ENCODE data around the gene SMAD3.
"Not testable (repeated sequence)": the region's sequence is repeated elsewhere in the genome, so short reads cannot be mapped to it uniquely, and the experiment has no call there.

The SMAD3 gene

DNA sequence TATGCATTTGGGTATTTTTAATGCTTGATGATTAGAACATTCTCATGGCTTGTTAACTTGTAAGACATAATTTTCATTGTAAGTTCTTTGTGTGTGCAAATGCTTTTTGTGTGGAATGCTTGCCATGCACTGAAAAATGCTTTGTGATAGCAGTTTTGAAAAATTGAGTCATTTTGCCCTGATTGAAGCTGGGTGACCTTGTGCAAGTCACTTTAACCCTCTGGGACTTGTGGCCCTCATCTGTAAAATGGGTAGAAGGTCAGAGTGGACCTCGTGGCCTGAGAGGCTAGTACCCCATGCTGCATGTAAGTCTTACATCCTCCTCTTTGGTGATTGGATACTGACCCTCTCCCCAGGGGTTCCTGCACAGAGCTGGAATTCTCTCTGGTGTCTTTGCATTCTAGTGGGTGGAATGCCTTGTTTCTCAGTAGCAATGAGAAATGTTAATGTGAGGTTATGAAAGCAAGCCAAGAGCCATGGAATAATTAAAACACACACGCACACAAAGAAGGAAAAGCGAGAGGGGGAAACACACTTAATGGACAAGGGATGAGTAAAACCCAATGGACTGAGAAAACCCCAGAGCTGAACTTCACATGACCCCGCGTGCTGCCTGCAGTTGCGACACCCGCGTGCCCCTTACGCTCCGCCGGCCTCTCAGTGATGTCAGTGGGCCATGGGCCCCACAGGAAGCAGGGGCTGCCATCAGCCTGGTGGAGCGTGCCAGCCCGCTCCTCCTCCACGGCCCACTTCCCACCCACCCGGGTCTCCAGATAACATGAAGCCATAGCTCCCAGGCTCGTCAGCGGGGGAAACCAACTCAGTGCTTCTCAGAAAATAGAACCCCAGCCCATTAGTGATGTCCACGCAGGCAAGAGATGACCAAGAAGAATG, 44.0 kb downstream of the SMAD3 start:
- no peak for DNase-seq (ENCODE audit: low read depth in 2 of 2)

- DNase-seq (ENCODE audit: low read depth in 2 of 2), result no peak
Observed at GRCh38 chr15:67110361-67110781, 45.0 kb downstream of the SMAD3 start.

GRCh38 chr15:67110958-67111864, 45.8 kb downstream of the SMAD3 start:
- no peak for DNase-seq (ENCODE audit: low read depth in 2 of 2)

GRCh38 chr15:67114046-67114445, 48.6 kb downstream of the SMAD3 start:
- no peak for DNase-seq (ENCODE audit: low read depth in 2 of 2)

DNA sequence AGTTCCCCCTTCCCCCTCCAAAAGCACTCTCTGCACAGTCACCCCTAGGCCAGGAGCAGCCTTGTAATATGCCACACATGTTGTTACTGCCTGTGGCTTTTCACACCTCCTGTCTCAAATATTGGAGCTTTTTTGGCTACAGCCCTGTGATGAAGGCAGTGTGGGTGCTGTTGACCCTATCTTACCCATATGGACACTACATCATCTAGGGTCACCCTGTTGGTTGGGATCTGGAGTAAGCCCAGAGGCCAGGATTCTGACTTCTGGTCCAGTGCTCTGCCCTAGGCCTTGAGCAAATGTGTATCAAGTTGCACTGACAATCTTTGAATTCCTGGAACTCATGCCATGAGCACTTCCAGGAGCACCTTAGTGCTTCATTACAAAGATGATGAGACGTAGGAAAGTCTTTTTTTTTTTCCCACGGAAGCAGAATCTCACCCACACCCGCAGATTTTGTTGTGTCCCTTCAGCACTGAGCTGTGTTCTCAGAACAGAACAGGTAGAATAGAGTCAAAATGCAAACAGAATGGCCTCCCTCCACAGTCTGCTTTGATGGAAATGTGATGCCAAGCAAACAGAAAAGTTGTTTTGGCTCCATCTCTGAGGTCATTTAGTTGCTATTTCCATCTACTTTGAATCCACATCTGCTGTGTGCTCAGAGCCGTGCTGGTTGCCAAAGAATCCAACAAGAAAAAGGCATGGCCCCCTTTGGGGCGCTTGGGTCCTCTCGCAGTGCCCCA, 49.6 kb downstream of the SMAD3 start:
- DNase-seq (ENCODE audit: low read depth in 2 of 2), result no peak

DNA sequence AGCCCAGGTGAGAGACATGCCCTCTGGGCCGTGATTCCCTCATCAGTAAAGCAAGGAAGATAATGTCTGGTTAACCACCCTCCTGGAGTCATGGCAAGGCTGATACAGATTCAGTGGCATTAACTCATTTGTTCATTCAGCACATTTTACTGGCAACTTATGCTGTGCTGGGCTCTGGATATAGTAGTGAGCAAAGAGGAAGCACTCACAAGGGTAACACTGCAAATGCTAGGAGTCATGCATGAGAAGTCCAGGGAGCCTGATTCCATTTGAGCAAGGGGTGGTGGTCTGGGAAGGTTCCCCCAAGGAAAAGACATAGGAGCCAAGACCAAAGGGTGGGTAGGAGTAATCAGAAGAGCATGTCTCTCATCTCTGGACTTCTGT, 50.2 kb downstream of the SMAD3 start:
- DNase-seq (ENCODE audit: low read depth in 2 of 2), result no peak

- no peak for DNase-seq (ENCODE audit: low read depth in 2 of 2)
Observed at GRCh38 chr15:67116742-67117141, 51.3 kb downstream of the SMAD3 start.

DNA sequence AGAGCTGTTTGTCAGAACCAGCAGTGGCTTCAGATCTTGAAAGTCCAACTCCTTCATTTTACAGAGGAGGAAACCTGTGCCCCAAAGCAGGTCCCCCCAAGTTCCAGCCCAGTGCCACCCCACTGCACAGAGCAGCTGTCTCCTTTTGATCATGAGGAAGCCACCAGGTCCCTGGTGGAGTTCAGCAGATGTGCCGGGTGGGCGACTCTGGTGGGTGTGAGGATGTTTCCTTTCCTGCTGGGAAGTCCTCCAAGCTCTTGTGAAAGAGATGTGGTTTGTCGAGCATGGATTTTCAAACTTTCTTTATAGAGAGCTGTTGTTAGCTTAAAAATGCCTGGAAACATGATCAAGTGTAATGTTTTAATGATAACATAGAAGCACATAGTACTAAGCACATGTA, 52.0 kb downstream of the SMAD3 start:
- no peak for DNase-seq (ENCODE audit: low read depth in 2 of 2)

DNA sequence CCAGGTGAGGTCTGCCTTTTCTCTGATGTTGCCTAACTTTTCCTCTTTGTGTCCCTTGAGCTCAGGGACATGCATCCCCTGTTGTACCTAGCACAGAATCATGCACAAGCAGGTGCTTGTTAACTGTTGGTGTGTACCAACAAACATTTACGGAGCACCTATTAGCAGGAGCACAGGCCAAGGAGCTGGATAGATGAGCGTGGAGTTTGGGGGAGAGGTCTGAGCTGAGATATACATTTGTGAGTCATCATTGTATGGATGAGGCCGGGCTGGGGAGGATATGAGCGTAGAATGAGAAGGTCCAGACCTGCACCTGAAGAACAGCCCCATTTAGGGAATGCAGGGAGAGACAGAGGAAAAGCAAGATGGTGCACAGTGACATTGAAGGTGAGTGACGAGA, 53.4 kb downstream of the SMAD3 start:
- no peak for DNase-seq (ENCODE audit: low read depth in 2 of 2)

GRCh38 chr15:67119238-67119846, 53.9 kb downstream of the SMAD3 start:
- DNase-seq (ENCODE audit: low read depth in 2 of 2), result no peak

DNA sequence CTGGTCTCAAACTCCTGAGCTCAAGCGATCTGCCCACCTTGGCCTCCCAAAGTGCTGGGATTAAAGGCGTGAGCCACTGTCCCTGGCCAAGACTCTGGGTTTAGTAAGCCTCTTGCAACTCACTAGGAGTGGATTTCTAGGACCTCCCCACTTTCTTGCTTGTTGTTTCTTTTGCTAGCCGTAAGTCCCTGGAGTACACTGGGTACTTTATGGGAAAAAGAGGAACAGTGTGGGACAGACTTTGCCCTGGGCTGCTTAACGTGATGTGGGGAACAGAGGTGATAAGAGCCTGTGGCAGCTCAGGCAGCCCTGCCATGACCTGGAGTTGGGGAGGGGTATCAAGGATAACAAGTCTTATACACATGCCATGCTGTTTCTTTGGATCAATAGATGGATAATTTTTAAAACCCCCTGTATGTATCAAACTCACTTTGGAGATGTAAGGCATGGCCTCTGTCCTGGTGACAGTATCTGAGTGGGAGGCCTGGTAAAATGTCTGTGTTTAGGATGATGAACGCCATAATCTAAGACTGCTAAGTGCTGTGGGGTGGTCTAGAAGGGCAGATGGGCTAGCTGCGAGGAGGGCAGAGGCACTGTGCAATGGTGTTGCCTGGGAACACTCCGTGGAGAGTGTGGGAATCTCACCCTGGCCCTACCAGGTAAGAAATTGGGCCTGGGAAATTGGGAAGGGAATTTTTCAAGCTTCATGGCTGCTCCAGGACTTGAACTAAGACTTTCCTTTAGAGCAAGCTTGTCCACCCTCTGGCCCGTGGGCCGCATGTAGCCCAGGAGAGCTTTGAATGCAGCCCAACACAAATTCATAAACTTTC, 54.8 kb downstream of the SMAD3 start:
- DNase-seq (ENCODE audit: low read depth in 2 of 2), result no peak

GRCh38 chr15:67120839-67121643, 55.6 kb downstream of the SMAD3 start:
- peak; percentile 77 to 89 for DNase-seq (ENCODE audit: low read depth in 2 of 2)

GRCh38 chr15:67121644-67122605, 56.5 kb downstream of the SMAD3 start:
- no peak for DNase-seq (ENCODE audit: low read depth in 2 of 2)

GRCh38 chr15:67122816-67123215, 57.4 kb downstream of the SMAD3 start:
- not testable (repeated sequence) for DNase-seq (ENCODE audit: low read depth in 2 of 2)

- DNase-seq (ENCODE audit: low read depth in 2 of 2), result not testable (repeated sequence)
Observed at GRCh38 chr15:67123291-67123690, 57.9 kb downstream of the SMAD3 start.

- no peak for DNase-seq (ENCODE audit: low read depth in 2 of 2)
Observed at GRCh38 chr15:67124111-67124510, 58.7 kb downstream of the SMAD3 start.

DNA sequence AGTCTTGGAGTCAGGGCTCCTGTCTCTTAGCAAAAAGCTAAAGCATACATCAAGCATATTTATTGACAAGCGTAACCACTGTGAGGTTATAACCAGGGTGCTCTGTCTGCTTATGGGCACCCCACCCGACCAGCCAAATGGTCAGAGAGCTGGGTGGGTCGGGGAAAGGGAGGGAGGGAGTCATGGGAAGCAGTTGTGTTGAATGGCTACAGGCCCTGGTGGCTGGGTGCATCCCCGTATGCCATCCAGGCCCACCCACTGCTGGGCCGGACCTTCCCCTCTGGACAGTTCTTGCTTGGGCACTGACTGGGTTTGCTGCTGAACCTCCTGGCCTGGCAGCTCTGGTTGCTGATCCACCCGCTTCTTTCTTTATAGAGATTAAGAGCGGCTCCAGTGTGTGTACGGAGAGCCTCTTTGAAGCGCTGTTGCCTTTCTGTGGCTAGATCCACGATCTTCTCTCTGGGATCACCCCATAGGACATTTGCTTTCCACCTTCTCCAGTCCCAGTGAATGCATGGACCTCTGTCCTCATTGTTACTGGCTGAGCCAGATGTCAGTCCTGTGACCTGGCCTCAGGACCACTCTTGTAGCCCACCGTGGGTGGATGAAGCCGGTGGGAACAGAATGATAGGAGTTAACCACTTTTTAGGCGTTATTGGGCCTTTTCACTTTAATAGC, 59.6 kb downstream of the SMAD3 start:
- no peak for DNase-seq (ENCODE audit: low read depth in 2 of 2)
